ENCODE data around the gene SLC44A5. TPM values are rescaled to one million over a fixed set of nuclear protein-coding genes. Genes with fewer than 3 reads are reported as not detected.

SLC44A5 gene
- total and polyA plus RNA-seq, 2 experiments from 2014 or later, result 3.3 to 11.7 TPM

DNA sequence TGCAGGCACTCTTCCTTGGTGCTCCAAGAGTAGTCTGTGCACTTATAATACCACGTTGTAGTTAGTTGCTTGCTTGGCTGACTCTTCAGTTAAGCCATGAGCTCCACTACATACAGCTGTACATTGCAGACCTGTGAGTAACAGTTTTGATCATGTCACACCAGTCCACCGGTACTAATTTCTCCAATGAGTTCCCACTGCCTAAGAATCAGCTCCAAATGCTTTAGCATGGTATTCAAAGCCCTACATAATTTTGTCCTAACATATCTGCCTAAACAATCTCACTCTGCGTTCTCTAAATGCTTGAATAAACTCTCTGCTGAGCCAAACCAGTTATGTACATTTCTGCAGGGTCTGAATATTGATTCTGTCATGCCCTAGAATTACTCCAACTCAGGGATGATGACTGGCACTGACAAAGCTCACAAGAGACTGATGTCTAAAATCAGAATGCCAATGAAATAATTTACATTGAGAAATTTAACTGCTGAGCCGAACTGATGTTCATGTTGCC, 276.0 kb downstream of the SLC44A5 start:
- H3K27me3 ChIP-seq (ENCODE audit: insufficient read depth), result no peaks in the 10 kb centered on the region
- no peaks in the 10 kb centered on the region for H3K27me3 Mint-ChIP-seq (ENCODE audit: insufficient read depth, low read depth, poor library complexity)
- H3K4me3 ChIP-seq, result no peak overlapping the region
- no peaks in the 10 kb centered on the region for H3K9me3 Mint-ChIP-seq
- H4K20me1 ChIP-seq (replicated peaks; ENCODE audit: insufficient read depth), result no peaks in the 10 kb centered on the region
- peaks cover 8% of the 10 kb centered on the region; the same call in 2 of the 3 replicates for H3K4me1 Mint-ChIP-seq
- DNase-seq (ENCODE audit: low spot score) (no peak), ATAC-seq (no peak)
- no peaks in the 10 kb centered on the region for H3F3A ChIP-seq (replicated peaks; ENCODE audit: low read depth)
- H3K4me3 Mint-ChIP-seq, result no peak overlapping the region
- no peaks in the 10 kb centered on the region for H3K9me2 ChIP-seq (ENCODE audit: insufficient read depth)
- no peak overlapping the region for H3K27ac ChIP-seq (ENCODE audit: low read depth)
- TF ChIP-seq STAT1 (IDR thresholded peaks at IDR 0.05; ENCODE audit: unreplicated experiment) (no peak), EZH2 (IDR thresholded peaks at IDR 0.05; ENCODE audit: low read depth, unreplicated experiment) (no peak), ZNF331 (CRISPR knock-in tag; IDR thresholded peaks at IDR 0.05; ENCODE audit: low read depth) (no peak), EZH2phosphoT487 (IDR thresholded peaks at IDR 0.05; ENCODE audit: unreplicated experiment) (no peak), NANOG (IDR thresholded peaks at IDR 0.05; ENCODE audit: borderline replicate concordance) (no peak), ZNF114 (CRISPR knock-in tag; IDR thresholded peaks at IDR 0.05) (no peak), POLR2AphosphoS5 (IDR thresholded peaks at IDR 0.05; ENCODE audit: low read depth) (no peak), JUNB (IDR thresholded peaks at IDR 0.05; ENCODE audit: unreplicated experiment) (no peak), CREB1 (CRISPR knock-in tag; IDR thresholded peaks at IDR 0.05; ENCODE audit: low read depth) (no peak)
- TF ChIP-seq, protein P1, sequence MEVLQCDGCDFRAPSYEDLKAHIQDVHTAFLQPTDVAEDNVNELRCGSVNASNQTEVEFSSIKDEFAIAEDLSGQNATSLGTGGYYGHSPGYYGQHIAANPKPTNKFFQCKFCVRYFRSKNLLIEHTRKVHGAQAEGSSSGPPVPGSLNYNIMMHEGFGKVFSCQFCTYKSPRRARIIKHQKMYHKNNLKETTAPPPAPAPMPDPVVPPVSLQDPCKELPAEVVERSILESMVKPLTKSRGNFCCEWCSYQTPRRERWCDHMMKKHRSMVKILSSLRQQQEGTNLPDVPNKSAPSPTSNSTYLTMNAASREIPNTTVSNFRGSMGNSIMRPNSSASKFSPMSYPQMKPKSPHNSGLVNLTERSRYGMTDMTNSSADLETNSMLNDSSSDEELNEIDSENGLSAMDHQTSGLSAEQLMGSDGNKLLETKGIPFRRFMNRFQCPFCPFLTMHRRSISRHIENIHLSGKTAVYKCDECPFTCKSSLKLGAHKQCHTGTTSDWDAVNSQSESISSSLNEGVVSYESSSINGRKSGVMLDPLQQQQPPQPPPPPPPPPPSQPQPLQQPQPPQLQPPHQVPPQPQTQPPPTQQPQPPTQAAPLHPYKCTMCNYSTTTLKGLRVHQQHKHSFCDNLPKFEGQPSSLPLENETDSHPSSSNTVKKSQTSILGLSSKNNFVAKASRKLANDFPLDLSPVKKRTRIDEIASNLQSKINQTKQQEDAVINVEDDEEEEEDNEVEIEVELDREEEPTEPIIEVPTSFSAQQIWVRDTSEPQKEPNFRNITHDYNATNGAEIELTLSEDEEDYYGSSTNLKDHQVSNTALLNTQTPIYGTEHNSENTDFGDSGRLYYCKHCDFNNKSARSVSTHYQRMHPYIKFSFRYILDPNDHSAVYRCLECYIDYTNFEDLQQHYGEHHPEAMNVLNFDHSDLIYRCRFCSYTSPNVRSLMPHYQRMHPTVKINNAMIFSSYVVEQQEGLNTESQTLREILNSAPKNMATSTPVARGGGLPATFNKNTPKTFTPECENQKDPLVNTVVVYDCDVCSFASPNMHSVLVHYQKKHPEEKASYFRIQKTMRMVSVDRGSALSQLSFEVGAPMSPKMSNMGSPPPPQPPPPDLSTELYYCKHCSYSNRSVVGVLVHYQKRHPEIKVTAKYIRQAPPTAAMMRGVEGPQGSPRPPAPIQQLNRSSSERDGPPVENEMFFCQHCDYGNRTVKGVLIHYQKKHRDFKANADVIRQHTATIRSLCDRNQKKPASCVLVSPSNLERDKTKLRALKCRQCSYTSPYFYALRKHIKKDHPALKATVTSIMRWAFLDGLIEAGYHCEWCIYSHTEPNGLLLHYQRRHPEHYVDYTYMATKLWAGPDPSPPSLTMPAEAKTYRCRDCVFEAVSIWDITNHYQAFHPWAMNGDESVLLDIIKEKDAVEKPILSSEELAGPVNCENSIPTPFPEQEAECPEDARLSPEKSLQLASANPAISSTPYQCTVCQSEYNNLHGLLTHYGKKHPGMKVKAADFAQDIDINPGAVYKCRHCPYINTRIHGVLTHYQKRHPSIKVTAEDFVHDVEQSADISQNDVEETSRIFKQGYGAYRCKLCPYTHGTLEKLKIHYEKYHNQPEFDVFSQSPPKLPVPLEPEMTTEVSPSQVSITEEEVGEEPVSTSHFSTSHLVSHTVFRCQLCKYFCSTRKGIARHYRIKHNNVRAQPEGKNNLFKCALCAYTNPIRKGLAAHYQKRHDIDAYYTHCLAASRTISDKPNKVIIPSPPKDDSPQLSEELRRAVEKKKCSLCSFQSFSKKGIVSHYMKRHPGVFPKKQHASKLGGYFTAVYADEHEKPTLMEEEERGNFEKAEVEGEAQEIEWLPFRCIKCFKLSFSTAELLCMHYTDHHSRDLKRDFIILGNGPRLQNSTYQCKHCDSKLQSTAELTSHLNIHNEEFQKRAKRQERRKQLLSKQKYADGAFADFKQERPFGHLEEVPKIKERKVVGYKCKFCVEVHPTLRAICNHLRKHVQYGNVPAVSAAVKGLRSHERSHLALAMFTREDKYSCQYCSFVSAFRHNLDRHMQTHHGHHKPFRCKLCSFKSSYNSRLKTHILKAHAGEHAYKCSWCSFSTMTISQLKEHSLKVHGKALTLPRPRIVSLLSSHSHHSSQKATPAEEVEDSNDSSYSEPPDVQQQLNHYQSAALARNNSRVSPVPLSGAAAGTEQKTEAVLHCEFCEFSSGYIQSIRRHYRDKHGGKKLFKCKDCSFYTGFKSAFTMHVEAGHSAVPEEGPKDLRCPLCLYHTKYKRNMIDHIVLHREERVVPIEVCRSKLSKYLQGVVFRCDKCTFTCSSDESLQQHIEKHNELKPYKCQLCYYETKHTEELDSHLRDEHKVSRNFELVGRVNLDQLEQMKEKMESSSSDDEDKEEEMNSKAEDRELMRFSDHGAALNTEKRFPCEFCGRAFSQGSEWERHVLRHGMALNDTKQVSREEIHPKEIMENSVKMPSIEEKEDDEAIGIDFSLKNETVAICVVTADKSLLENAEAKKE (CRISPR knock-in tag; IDR thresholded peaks at IDR 0.05), result no peak
- TF ChIP-seq, protein P2, sequence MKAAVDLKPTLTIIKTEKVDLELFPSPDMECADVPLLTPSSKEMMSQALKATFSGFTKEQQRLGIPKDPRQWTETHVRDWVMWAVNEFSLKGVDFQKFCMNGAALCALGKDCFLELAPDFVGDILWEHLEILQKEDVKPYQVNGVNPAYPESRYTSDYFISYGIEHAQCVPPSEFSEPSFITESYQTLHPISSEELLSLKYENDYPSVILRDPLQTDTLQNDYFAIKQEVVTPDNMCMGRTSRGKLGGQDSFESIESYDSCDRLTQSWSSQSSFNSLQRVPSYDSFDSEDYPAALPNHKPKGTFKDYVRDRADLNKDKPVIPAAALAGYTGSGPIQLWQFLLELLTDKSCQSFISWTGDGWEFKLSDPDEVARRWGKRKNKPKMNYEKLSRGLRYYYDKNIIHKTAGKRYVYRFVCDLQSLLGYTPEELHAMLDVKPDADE (IDR thresholded peaks at IDR 0.05), result no peak
- TF ChIP-seq, protein P3, sequence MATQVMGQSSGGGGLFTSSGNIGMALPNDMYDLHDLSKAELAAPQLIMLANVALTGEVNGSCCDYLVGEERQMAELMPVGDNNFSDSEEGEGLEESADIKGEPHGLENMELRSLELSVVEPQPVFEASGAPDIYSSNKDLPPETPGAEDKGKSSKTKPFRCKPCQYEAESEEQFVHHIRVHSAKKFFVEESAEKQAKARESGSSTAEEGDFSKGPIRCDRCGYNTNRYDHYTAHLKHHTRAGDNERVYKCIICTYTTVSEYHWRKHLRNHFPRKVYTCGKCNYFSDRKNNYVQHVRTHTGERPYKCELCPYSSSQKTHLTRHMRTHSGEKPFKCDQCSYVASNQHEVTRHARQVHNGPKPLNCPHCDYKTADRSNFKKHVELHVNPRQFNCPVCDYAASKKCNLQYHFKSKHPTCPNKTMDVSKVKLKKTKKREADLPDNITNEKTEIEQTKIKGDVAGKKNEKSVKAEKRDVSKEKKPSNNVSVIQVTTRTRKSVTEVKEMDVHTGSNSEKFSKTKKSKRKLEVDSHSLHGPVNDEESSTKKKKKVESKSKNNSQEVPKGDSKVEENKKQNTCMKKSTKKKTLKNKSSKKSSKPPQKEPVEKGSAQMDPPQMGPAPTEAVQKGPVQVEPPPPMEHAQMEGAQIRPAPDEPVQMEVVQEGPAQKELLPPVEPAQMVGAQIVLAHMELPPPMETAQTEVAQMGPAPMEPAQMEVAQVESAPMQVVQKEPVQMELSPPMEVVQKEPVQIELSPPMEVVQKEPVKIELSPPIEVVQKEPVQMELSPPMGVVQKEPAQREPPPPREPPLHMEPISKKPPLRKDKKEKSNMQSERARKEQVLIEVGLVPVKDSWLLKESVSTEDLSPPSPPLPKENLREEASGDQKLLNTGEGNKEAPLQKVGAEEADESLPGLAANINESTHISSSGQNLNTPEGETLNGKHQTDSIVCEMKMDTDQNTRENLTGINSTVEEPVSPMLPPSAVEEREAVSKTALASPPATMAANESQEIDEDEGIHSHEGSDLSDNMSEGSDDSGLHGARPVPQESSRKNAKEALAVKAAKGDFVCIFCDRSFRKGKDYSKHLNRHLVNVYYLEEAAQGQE (IDR thresholded peaks at IDR 0.05; ENCODE audit: unreplicated experiment), result no peak
- TF ChIP-seq, protein P4, sequence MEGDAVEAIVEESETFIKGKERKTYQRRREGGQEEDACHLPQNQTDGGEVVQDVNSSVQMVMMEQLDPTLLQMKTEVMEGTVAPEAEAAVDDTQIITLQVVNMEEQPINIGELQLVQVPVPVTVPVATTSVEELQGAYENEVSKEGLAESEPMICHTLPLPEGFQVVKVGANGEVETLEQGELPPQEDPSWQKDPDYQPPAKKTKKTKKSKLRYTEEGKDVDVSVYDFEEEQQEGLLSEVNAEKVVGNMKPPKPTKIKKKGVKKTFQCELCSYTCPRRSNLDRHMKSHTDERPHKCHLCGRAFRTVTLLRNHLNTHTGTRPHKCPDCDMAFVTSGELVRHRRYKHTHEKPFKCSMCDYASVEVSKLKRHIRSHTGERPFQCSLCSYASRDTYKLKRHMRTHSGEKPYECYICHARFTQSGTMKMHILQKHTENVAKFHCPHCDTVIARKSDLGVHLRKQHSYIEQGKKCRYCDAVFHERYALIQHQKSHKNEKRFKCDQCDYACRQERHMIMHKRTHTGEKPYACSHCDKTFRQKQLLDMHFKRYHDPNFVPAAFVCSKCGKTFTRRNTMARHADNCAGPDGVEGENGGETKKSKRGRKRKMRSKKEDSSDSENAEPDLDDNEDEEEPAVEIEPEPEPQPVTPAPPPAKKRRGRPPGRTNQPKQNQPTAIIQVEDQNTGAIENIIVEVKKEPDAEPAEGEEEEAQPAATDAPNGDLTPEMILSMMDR (conservative IDR thresholded peaks at IDR 0.05; ENCODE audit: low read depth in 2 of 2), result no peak
- no peaks in the 10 kb centered on the region for H3K79me2 ChIP-seq (replicated peaks; ENCODE audit: insufficient read depth)
- H3K27ac Mint-ChIP-seq, result no peak overlapping the region
- H3K4me1 ChIP-seq (ENCODE audit: insufficient read depth), result no peaks in the 10 kb centered on the region
- no peaks in the 10 kb centered on the region for H3K36me3 ChIP-seq (ENCODE audit: insufficient read depth)
- H2AFZ ChIP-seq, result no peak overlapping the region
- no peaks in the 10 kb centered on the region for H3K36me3 Mint-ChIP-seq (ENCODE audit: low read depth)
- H3K4me2 ChIP-seq, result no peak overlapping the region
